OCI-LY3 (cell line): ENCODE measurements around the gene RSAD2.

Source experiments
- H2AFZ ChIP-seq: fragments of 200-600, 300-600 bp; shearing (Covaris generic); 2 replicates; pipeline ENCODE4 v1.6.0; 2014; ENCODE audit warnings: antibody characterized with exemption, low read depth, low read length
- H3K27ac ChIP-seq: fragments of 200-600, 300-600 bp; sonication (generic); 2 replicates; pipeline ENCODE4 v1.5.1; 2014; ENCODE audit warnings: mild to moderate bottlenecking, low read length, moderate library complexity, mixed read lengths
- H3K27me3 ChIP-seq: fragments of 200-600, 300-600 bp; sonication (generic); 2 replicates; pipeline ENCODE4 v1.6.1; 2014; ENCODE audit warnings: low read depth, low read length, mixed read lengths
- H3K36me3 ChIP-seq: fragments of 200-600, 300-600 bp; sonication (generic); replicated peaks from 2 replicates; pipeline ENCODE3; 2014; ENCODE audit warnings: low read depth, low read length, mixed read lengths
- H3K4me1 ChIP-seq: fragments of 300-600, 200-600 bp; sonication (generic); 2 replicates; pipeline ENCODE4 v1.6.1; 2014; ENCODE audit warnings: low read length, mixed read lengths
- H3K4me2 ChIP-seq: fragments of 200-600, 300-600 bp; sonication (generic); 2 replicates; pipeline ENCODE4 v1.6.1; 2014; ENCODE audit warnings: low read length, mixed read lengths
- H3K4me3 ChIP-seq: fragments of 300-600, 200-600 bp; sonication (generic); 2 replicates; pipeline ENCODE4 v1.5.1; 2014; ENCODE audit warnings: antibody characterized with exemption, mild to moderate bottlenecking, low read length, moderate library complexity
- H3K79me2 ChIP-seq: fragments of 300-600, 200-600 bp; shearing (Covaris generic); 2 replicates; pipeline ENCODE4 v1.6.1; 2014; ENCODE audit warnings: mild to moderate bottlenecking, low read length, mixed read lengths
- H3K9ac ChIP-seq: fragments of 300-600, 200-600 bp; shearing (Covaris generic); 2 replicates; pipeline ENCODE4 v1.6.0; 2014; ENCODE audit warnings: mild to moderate bottlenecking, low read length, moderate library complexity
- H3K9me3 ChIP-seq: fragments of 200-600, 300-600 bp; shearing (Covaris generic); 2 replicates; pipeline ENCODE4 v1.6.1; 2014; ENCODE audit warnings: low read length, mixed read lengths; ENCODE audit not compliant: insufficient read depth
- H4K20me1 ChIP-seq: fragments of 200-600, 300-600 bp; sonication (generic); 2 replicates; pipeline ENCODE4 v1.6.1; 2016; ENCODE audit warnings: low read length, mixed read lengths; ENCODE audit not compliant: insufficient read depth
- EZH2phosphoT487 ChIP-seq: fragments of 200-600 bp; shearing (Covaris generic); IDR thresholded peaks from 2 replicates; pipeline ENCODE4 v1.6.1; 2018; ENCODE audit warnings: antibody characterized with exemption, mixed run types, low read depth
- TF ChIP-seq, protein P1 (sequence below): fragments of 200-600, 300-600 bp; sonication (generic); IDR thresholded peaks from 2 replicates; pipeline ENCODE4 v1.5.1; 2014; ENCODE audit warnings: antibody characterized with exemption, low read length, low read depth

The RSAD2 gene

DNA sequence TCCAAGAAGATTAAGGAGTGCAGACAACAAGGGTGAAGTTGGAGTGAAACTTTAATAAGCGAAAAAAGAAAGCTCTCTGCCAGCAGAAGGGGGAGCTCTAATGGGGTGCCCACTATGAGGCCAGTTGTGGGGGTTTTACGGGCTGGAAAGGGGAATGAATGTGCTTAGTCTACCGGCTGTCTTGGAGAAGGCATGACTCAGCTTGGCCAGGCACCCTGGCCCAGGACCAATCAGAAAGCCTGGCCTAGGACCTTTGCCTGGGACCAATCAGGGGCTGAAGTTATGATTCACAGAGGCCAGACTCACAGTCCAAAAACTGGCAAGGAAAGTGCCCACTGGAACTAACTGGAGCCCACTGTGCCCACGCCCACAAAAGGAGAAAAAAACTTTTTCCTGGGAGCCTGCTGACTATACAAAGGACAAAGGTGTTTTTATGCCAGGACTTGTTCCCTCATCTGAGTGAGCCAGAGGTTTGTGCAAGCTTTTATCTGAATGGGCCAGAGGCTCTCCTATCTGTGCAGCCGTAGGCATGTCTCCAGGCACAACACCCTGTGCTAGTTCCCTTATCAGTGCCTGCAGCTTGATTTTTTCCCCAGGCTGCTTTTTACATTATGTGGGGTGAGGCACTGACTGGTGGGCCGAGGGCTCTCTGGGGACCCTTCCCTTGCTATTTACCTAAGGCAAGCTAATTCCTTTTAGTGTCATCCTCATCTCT, 30.5 kb upstream of the RSAD2 start:
- Histone ChIP-seq H2AFZ (no peak overlapping the region), H3K36me3 (no peaks in the 10 kb centered on the region), H4K20me1 (no peaks in the 10 kb centered on the region), H3K27me3 (no peaks in the 10 kb centered on the region), H3K27ac (no peak overlapping the region), H3K79me2 (no peaks in the 10 kb centered on the region), H3K4me3 (no peak overlapping the region), H3K9ac (no peak overlapping the region), H3K4me1 (no peaks in the 10 kb centered on the region), H3K4me2 (no peak overlapping the region), H3K9me3 (peaks cover 32% of the 10 kb centered on the region)
- TF ChIP-seq, protein P1, sequence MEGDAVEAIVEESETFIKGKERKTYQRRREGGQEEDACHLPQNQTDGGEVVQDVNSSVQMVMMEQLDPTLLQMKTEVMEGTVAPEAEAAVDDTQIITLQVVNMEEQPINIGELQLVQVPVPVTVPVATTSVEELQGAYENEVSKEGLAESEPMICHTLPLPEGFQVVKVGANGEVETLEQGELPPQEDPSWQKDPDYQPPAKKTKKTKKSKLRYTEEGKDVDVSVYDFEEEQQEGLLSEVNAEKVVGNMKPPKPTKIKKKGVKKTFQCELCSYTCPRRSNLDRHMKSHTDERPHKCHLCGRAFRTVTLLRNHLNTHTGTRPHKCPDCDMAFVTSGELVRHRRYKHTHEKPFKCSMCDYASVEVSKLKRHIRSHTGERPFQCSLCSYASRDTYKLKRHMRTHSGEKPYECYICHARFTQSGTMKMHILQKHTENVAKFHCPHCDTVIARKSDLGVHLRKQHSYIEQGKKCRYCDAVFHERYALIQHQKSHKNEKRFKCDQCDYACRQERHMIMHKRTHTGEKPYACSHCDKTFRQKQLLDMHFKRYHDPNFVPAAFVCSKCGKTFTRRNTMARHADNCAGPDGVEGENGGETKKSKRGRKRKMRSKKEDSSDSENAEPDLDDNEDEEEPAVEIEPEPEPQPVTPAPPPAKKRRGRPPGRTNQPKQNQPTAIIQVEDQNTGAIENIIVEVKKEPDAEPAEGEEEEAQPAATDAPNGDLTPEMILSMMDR = no peak
- TF ChIP-seq EZH2phosphoT487 = no peak

DNA sequence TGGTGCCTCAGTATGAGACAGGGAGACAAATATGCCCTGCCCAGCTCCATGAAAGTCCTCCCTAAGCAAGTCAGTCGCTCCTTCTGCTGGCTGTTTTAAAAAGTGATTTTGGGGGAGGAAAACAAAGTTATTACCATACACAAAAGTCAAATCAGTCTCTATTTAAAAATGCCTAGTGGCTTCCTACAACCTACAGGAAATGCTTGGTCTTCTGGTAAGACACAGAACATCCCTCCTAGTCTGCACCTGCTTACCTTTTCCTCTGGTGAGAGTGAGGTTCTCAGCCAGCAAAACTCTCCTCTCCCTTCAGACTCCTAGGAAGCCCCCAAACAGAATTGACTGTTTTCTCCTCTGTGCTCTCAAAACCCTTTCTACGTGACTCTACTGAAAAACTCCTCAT, 25.4 kb upstream of the RSAD2 start:
- no peak overlapping the region for H3K4me3 ChIP-seq
- no peak overlapping the region for H3K9ac ChIP-seq
- no peaks in the 10 kb centered on the region for H3K4me1 ChIP-seq
- no peaks in the 10 kb centered on the region for H3K36me3 ChIP-seq
- H3K9me3 ChIP-seq = 0 out of 2 replicates have a peak, but pooled peaks cover 7% of the 10 kb centered on the region
- H3K27ac ChIP-seq = no peak overlapping the region
- H3K79me2 ChIP-seq = no peaks in the 10 kb centered on the region
- no peak overlapping the region for H2AFZ ChIP-seq
- H4K20me1 ChIP-seq = no peaks in the 10 kb centered on the region
- TF ChIP-seq EZH2phosphoT487 = no peak
- TF ChIP-seq, protein P1 = no peak
- H3K27me3 ChIP-seq = no peaks in the 10 kb centered on the region
- H3K4me2 ChIP-seq = no peak overlapping the region

DNA sequence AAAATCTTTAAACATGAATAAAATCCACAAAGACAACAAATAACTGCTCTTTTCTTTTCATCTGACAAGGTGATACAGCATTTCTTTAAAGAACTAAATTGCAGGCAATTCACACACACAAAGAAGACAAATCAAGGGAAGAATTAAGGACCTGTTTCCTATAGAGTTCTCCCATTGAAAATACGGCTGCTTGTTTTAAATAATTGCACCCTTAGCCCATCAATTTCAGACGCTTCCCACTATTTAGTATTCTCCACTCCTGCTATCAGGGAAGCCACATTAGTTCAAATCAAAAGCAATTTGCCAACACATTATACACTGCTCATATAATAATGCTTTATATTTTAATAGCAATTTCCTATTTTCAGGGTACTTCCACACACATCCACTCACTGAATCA, 23.2 kb upstream of the RSAD2 start:
- Histone ChIP-seq H3K27me3 (no peaks in the 10 kb centered on the region), H3K4me1 (no peaks in the 10 kb centered on the region), H3K4me3 (no peak overlapping the region)

DNA sequence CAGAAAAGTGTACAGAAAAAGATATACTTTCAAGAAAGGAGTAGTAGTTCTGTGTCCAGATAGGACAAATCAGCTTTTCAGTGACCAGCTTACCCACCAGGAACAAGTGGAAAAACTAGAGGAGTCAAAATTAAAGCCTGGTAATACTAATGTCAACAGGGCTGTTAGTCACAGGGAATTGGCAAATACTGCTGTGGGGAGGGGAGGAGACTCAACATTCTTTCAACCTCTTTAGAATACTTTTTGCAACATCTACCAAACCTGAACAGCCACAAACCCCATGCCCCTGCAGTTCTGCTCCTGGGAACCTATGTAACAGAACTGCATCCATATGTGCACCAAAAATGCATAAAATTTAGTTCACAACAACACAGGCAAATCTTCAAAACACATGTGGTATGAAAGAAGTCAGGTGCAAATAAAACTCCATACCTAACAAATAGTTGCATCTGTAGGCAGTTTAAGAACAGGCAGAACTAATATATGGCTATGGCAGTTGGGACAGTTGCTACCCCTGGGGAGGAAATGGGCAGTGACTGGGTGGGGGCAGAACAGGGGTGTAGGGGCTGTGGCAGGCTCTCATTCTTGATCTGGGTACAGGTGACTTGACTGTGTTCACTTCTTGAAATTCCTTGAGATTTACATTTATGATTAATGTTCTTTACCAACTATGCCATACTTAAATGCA, 21.6 kb upstream of the RSAD2 start:
- no peak overlapping the region for H3K27ac ChIP-seq
- H3K36me3 ChIP-seq = no peaks in the 10 kb centered on the region

More for the DNA sequence above, 23.2 kb upstream of the RSAD2 start:
- Histone ChIP-seq H3K9ac (no peak overlapping the region), H2AFZ (no peak overlapping the region), H3K79me2 (no peaks in the 10 kb centered on the region), H3K4me2 (no peak overlapping the region), H3K9me3 (no peaks in the 10 kb centered on the region), H3K36me3 (no peaks in the 10 kb centered on the region), H4K20me1 (no peaks in the 10 kb centered on the region), H3K27ac (no peak overlapping the region)
- TF ChIP-seq EZH2phosphoT487 = no peak

More for the DNA sequence above, 21.6 kb upstream of the RSAD2 start:
- no peaks in the 10 kb centered on the region for H4K20me1 ChIP-seq
- H3K27me3 ChIP-seq = no peaks in the 10 kb centered on the region
- H3K4me1 ChIP-seq = no peaks in the 10 kb centered on the region
- TF ChIP-seq, protein P1 = no peak
- TF ChIP-seq EZH2phosphoT487 = no peak
- no peak overlapping the region for H2AFZ ChIP-seq
- H3K79me2 ChIP-seq = no peaks in the 10 kb centered on the region
- H3K9me3 ChIP-seq = no peaks in the 10 kb centered on the region
- no peak overlapping the region for H3K9ac ChIP-seq
- H3K4me3 ChIP-seq = no peak overlapping the region
- no peak overlapping the region for H3K4me2 ChIP-seq
